GM21825 (cell line): ENCODE measurements around the gene LNP1.
"Not testable (repeated sequence)": the region's sequence is repeated elsewhere in the genome, so short reads cannot be mapped to it uniquely, and the experiment has no call there.

Experiments used
- ATAC-seq: cut with Tn5 transposase; IDR thresholded peaks from one replicate; pipeline ENCODE4 v1.9.1; 2021; ENCODE audit warnings: mild to moderate bottlenecking, moderate library complexity; ENCODE audit not compliant: unreplicated experiment

Gene LNP1

DNA sequence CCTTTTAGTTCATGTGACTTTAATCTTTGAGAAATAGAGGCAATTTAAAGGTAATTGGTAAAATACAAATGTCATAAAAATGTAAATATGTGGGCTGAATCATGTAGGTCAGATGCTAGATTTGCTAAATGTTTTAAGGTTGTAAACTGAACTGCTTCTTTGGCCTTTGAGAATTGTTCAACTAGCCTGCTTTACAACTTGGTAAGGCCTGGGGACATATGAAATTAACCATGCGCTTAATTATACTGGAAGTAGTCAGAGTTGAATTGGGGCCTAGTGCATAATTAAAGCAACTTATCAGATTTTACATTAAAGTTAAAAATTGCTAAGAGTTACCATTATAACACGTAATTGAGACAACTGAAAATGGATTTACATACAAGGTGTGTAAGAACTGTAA, 70.1 kb downstream of the LNP1 start:
- no peak for ATAC-seq

DNA sequence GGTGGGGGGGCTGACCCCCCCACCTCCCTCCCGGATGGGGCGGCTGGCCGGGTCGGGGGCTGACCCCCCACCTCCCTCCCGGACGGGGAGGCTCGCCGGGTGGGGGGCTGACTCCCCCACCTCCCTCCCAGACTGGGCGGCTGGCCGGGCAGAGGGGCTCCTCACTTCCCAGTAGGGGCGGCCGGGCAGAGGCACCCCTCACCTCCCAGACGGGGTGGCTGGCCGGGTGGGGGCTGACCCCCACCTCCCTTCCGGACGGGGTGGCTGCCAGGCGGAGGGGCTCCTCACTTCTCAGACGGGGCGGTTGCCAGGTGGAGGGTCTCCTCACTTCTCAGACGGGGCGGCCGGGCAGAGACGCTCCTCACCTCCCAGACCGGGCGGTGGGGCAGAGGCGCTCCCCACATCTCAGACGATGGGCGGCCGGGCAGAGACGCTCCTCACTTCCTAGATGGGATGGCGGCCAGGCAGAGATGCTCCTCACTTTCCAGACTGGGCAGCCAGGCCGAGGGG, 76.6 kb downstream of the LNP1 start:
- not testable (repeated sequence) for ATAC-seq

DNA sequence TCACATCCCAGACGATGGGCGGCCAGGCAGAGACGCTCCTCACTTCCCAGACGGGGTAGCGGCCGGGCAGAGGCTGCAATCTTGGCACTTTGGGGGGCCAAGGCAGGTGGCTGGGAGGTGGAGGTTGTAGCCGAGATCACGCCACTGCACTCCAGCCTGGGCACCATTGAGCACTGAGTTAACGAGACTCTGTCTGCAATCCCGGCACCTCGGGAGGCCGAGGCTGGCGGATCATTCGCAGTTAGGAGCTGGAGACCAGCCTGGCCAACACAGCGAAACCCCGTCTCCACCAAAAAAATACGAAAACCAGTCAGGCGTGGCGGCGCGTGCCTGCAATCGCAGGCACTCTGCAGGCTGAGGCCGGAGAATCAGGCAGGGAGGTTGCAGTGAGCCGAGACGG, 77.2 kb downstream of the LNP1 start:
- not testable (repeated sequence) for ATAC-seq

DNA sequence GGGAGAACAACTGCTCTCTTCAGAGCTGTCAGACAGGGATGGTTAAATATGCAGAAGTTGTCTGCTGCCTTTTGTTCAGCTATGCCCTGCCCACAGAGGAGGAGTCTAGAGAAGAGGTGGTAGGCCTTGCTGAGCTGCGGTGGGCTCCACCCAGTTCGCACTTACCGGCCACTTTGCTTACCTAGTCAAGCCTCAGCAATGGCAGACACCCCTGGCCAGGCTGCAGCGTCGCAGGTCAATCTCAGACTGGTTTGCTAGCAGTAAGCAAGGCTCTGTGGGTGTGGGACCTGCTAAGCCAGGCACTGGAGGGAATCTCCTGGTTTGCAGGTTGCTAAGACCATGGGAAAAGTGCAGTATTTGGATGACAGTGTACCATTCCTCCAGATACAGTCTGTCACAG, 78.7 kb downstream of the LNP1 start:
- ATAC-seq, result no peak

DNA sequence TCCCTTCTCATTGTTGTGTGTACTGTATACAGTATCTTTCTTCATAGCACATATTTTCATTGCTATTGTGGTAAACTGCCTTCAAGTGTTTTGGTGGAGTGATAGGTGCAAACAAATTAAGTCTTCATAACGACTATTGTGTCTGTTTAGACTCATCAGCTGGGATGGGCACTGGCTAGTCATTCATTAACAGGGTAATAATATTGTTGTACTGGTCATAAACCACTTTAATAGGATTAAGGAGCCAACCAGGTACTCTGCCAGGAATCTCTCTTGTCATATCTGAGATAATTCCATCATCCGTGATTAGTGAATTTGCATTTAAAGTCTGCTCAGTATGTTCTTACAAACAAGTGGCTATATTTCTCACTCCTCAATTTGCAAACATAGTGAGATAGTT, 80.8 kb downstream of the LNP1 start:
- ATAC-seq, result no peak

DNA sequence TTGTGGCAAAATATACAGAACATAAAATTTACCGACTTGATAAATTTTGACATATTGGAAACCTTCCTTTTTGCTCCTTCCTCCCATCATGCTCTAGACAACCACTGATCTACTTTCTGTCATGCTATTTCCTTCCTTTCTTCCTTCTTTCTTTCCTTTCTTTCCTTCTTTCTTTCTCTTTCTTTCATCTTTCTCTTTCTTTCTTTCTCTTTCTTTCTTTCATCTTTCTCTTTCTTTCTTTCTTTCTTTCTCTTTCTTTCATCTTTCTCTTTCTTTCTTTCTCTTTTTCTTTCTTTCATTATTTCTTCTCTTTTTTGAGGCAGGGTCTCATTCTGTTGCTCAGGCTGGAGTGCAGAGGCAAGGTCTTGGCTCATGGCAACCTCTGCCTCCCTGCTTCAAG, 82.2 kb downstream of the LNP1 start:
- no peak for ATAC-seq

DNA sequence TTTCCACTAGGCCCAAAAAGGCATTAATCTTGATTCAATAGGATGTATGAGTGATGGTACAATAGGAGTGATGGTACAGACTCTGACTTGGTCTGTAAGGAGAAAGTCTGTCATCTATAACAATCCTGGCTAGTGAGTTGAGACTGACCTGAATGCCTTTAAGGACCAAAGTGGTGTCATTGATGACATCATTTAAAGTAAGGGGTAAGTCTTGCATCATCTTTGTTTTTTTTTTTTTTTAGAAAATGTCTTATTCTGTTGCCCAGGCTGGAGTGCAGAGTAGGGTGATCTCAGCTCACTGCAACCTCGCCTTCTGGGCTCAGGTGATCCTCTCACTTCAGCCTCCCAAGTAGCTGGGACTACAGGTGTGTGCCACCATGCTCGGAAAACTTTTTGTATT, 85.5 kb downstream of the LNP1 start:
- no peak for ATAC-seq

DNA sequence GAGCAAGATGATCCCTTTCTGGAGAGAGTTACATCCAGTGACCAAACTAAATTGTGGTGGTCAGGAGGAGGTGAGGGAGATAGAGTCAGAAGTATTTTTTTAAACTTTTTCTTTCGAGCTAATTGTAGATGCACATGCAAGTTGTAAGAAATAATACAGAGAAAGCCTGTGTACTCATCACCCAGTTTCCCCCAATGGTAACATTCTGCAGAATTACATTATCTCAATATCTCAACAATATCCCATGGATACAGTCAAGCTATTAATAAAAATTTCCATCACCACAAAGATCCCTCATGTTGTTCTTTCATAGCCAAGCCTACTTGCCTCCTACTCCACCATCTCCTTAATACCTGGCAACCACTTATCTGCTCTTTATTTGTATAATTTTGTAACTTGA, 87.8 kb downstream of the LNP1 start:
- ATAC-seq, result no peak

DNA sequence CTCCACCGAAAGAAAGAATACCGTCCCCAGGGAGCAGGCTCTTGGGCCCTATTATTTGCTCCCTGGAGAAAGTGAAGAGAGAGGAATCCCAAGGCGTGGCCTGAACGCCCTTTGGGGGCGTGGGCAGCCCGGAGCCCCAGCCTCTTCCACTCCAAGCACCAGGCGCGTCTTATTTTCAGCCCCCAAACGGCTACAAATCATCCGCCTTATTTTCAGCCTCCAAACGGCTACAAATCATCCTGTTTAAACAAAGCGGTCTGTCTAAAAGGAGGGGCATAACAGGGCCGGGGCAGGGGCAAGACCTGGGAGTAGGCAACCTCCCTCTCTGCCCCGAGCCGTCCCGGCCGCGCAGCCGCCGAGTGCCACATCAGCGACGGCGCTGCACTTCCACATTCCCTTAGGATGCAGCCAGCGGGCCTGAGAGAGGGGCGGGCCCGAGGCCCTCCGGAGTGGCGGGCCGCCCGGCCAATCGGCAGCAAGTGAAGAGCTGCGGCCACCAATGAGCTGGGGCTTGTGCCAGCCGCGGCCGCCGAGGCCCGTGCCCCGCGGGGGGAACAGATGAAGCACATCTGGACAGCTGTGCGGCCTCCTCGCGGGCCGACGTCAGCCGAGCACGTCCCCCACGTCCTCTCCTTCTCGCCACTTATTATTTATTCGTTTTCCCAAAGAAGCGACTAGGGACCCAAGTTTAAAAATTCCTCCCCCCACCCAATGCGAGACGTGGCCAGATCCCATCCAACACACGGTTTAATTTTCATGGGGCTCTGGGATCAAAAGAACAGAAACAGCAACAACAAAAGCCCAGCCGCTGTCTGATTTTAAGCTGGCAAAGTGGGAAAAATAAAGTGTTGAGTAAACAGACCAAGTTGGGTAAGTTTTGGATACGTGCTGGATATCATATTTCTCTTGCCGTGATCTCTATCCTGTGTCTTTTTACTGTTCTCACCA, 91.0 kb downstream of the LNP1 start, which contains the start of gene TMEM45A:
Gene TMEM45A (plus strand): TSS at position 561 of the 948 bp plus-strand sequence. CDS start 62,593 bp downstream, outside the sequence.
- peak; percentile 97 for ATAC-seq

DNA sequence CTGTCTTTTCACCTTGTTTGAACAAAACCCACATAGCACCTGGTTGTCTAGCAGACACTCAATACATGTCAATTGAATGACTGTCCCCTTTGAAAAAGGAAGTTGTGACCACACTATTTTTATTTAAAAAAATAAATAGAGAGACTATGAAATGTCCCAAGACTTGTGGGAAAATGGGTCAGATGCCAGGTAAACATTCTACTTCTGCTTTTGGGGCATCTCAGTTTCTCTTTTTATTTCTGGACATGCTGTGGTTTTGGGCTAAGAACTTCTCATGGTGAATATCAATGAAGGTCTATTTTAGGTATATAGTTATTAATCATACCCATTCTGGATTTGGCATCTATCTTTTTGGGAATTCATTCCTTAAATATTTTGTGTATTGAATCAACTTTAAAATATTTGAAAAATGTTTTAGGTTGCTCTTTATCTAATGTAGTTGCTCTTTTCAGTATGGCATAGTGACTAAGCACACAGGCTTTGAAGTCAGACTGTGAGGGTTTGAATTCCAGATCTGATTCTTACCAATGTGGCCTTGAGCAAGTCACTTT, 95.4 kb downstream of the LNP1 start:
- ATAC-seq, result peak; percentile 38

DNA sequence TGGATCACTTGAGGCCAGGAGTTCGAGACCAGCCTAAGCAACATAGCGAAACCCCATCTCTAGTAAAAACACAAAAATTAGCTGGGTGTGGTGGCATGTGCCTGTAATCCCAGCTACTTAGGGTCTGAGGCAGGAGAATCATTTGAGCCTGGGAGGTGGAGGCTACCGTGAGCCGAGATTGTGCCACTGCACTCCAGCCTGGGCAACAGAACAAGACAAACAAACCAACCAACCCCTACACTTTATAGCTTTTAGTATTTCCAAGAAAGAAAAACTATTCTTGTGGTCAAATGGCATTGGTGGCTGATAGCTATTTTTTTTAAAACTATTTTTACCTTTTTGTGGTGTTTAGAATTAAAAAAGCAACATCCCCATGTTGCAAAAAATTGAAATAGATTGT, 98.3 kb downstream of the LNP1 start:
- ATAC-seq, result no peak

DNA sequence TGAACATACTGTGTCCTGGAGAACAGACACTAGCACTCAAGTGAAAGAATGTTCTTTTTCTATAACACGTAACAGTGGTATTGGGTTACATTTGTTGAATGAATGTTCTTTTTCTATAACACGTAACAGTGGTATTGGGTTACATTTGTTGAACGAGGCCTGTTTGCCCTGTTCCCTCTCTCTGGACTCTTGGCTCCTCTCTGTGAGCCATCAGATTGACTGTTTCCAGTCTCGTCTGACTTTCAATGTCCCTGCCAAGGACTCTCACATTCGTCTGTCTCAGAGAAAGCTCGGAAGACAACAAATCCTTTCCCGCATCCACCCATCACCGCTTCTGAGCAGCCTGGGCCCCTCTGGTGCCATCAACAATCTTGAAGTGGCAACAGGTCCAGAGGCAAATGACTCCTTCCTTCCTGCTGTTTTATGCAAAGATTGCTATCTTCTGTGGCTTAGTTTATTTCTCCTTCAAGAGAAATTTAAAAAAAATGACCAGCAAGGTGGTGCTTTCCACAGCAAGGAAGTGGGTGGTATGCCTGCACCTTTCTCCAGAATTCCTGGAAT, 99.1 kb downstream of the LNP1 start:
- ATAC-seq, result no peak

DNA sequence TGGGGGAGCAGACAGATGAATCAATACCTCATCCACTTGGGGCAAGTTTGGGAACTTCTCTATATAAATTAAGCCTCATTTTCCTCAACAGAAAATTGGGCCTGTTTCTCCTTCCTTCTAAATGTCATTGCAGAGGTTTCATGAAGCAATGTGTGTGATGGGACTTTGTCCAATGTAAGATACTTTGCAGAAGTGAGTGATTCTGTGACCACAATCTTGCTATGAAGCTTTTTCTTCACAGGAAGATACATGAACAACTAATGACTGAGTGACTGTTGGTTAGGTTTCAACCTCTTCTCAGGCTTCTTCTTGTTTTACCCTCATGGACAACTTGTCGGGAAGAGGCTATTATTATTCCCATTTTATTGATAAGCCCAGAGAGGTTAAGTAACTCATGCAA, 102.1 kb downstream of the LNP1 start:
- no peak for ATAC-seq
